Transverse colon (tissue), 4 donors: ENCODE data around the gene MEGF9. TPM values are rescaled to one million over a fixed set of nuclear protein-coding genes. Genes with fewer than 3 reads are reported as not detected.
A peak's percentile ranks its signal among the peaks of the same experiment; 100 is the strongest.

Source experiments
- DNase-seq: peaks from one replicate; pipeline ENCODE4 v3.0.0-alpha.2; 2019
- H3K27ac ChIP-seq, 4 donors: fragments of 200-600 bp; sonication (generic); 2 replicates each; pipeline ENCODE4 v1.5.1; 2016 to 2018; ENCODE audit warnings: inconsistent platforms in 4 of 4
- H3K27me3 ChIP-seq: fragments of 200-600 bp; sonication (generic); 2 replicates; pipeline ENCODE4 v1.5.1; 2017; ENCODE audit warnings: inconsistent platforms
- H3K36me3 ChIP-seq, 4 donors: fragments of 200-600 bp; sonication (generic); 2 replicates each; pipeline ENCODE4 v1.5.1; 2017 to 2019; ENCODE audit warnings: inconsistent platforms in 4 of 4
- H3K4me1 ChIP-seq, 4 donors: fragments of 200-600 bp; sonication (generic); 2 replicates each; pipeline ENCODE4 v1.5.1; 2017 to 2020; ENCODE audit warnings: inconsistent platforms in 4 of 4
- H3K4me3 ChIP-seq, 4 donors: fragments of 200-600 bp; sonication (generic); 1 replicate in 1 of 4; 2 replicates in 3 of 4; pipeline versions ENCODE4 v1.5.1 to v1.6.1; 2017 to 2019; ENCODE audit warnings: inconsistent platforms in 4 of 4
- H3K9me3 ChIP-seq, 2 donors: fragments of 200-600 bp; sonication (generic); 2 replicates each; pipeline ENCODE4 v1.5.1; 2017 to 2019; ENCODE audit warnings: inconsistent platforms in 2 of 2
- EP300 ChIP-seq: sonication (generic); formaldehyde crosslinking; IDR thresholded peaks from one replicate; pipeline ENCODE4 v1.6.1; 2017; ENCODE audit warnings: antibody characterized with exemption, low read depth
- POLR2A ChIP-seq: fragments of 450-650 bp; IDR thresholded peaks from one replicate; pipeline ENCODE4 v1.6.1; 2016; ENCODE audit warnings: antibody characterized with exemption, mild to moderate bottlenecking, moderate library complexity
- POLR2AphosphoS5 ChIP-seq, 3 donors: sonication (generic); formaldehyde crosslinking; IDR thresholded peaks; one replicate each; pipeline ENCODE4 v1.6.1; 2016; ENCODE audit warnings: antibody characterized with exemption in 3 of 3
- WGBS, 2 donors: methylation state at CpG; one replicate each; pipeline ENCODE4 v1.1.5; 2018; ENCODE audit warnings: low coverage in 1 of 2; 5-methylcytosine and 5-hydroxymethylcytosine counted together
- in situ Hi-C, 4 donors: fragments of 200-750 bp; cut with MboI; loops; one replicate each; pipeline versions ENCODE4 v1.15.0 to v1.15.1; 2017; ENCODE audit warnings: low sequenced_read_pairs in 3 of 4, low pct_ligation_motif_present in 1 of 4, low pct_unique_long_range_greater_than_20kb in 1 of 4
- intact Hi-C: fragments of 100-400 bp; cut with DNase I; formaldehyde crosslinking; loops from one replicate; pipeline ENCODE4 v1.15.1; 2023; ENCODE audit warnings: low total_unique reads
- total RNA-seq, 4 donors: library from RNA; depleted of rRNA; stranded (reverse); fragments of >200 nt; gene quantifications; one replicate each; pipeline ENCODE4 v1.1.0, GENCODE V29; 2016
- TF ChIP-seq, protein P1 (sequence below), 5 experiments: fragments of 200-600 bp in 3 of 5; fragments of 450-650 bp in 2 of 5; sonication (generic) in 3 of 5; IDR thresholded peaks; 1 replicate in 2 of 5; 2 replicates in 3 of 5; pipeline ENCODE4 v1.5.1; 2016 to 2017; ENCODE audit warnings: antibody characterized with exemption in 5 of 5, inconsistent platforms in 3 of 5, mild to moderate bottlenecking in 2 of 5, moderate library complexity in 1 of 5

MEGF9 gene
- total RNA-seq, 4 donors from 2014 or later = 6.7 to 17.9 (median 12.7) TPM

- TF ChIP-seq POLR2A = no peak
- no peak for TF ChIP-seq EP300
- TF ChIP-seq, protein P1, sequence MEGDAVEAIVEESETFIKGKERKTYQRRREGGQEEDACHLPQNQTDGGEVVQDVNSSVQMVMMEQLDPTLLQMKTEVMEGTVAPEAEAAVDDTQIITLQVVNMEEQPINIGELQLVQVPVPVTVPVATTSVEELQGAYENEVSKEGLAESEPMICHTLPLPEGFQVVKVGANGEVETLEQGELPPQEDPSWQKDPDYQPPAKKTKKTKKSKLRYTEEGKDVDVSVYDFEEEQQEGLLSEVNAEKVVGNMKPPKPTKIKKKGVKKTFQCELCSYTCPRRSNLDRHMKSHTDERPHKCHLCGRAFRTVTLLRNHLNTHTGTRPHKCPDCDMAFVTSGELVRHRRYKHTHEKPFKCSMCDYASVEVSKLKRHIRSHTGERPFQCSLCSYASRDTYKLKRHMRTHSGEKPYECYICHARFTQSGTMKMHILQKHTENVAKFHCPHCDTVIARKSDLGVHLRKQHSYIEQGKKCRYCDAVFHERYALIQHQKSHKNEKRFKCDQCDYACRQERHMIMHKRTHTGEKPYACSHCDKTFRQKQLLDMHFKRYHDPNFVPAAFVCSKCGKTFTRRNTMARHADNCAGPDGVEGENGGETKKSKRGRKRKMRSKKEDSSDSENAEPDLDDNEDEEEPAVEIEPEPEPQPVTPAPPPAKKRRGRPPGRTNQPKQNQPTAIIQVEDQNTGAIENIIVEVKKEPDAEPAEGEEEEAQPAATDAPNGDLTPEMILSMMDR (IDR thresholded peaks at IDR 0.05) = no peak
- no peak for TF ChIP-seq POLR2AphosphoS5 (IDR thresholded peaks at IDR 0.05)
- Histone ChIP-seq H3K9me3 (no peaks in the 10 kb centered on the region), H3K27ac (no peak overlapping the region), H3K4me1 (peaks cover 0 to 3% (median under 1%) of the 10 kb centered on the region in 4 donors), H3K4me3 (no peak overlapping the region), H3K27me3 (no peaks in the 10 kb centered on the region), H3K36me3 (no peaks in the 10 kb centered on the region)
- no peak for DNase-seq
- intact Hi-C loops (no loop called here), in situ Hi-C loops (no loop called here)
- 86% methylated on average over 3 of the region's 4 CpGs; no CpG with 5 or more reads in 1 of the 2 donors for WGBS, 2 donors
Observed at GRCh38 chr9:120720404-120720803, 6.1 kb upstream of the MEGF9 start.

- H3K27me3 ChIP-seq = no peaks in the 10 kb centered on the region
- no peaks in the 10 kb centered on the region for H3K9me3 ChIP-seq
- H3K36me3 ChIP-seq = no peaks in the 10 kb centered on the region
- no peak overlapping the region for H3K4me3 ChIP-seq
- H3K4me1 ChIP-seq = peaks cover 5 to 14% (median 7%) of the 10 kb centered on the region in 4 donors
- in situ Hi-C loops (no loop called here), intact Hi-C loops (no loop called here)
- no peak for DNase-seq
- no peak overlapping the region for H3K27ac ChIP-seq
- no peak for TF ChIP-seq EP300
- no peak for TF ChIP-seq POLR2AphosphoS5 (IDR thresholded peaks at IDR 0.05)
- 63% methylated on average over 3 of the region's 3 CpGs; no CpG with 5 or more reads in 1 of the 2 donors for WGBS, 2 donors
Observed at GRCh38 chr9:120718316-120718715, 4.0 kb upstream of the MEGF9 start.

DNA sequence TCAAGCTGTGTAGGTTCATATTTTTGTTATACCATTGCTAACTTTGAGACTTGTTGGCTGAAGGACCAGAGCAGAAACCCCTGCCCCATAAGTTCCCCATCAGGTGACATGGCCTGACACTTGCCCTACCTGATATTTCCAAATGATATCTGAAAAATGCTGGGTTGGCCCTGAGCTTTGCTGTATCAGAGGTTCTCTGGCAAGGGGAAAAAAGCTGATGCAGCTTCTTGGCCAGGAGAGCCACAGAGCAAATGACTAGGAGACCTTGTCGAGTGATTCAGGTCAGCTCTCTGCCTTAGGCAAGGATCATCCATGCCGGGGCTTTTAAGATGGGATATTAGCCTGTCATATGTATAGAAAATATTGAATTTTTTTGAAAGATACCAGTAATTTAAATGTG lies 2.9 kb upstream of the MEGF9 start:
- H3K27ac ChIP-seq = no peak overlapping the region
- in situ Hi-C loops = no loop called here
- H3K9me3 ChIP-seq = no peaks in the 10 kb centered on the region
- no peak for DNase-seq
- intact Hi-C loops = no loop called here
- TF ChIP-seq POLR2A (no peak), EP300 (no peak), POLR2AphosphoS5 (IDR thresholded peaks at IDR 0.05) (no peak)
- TF ChIP-seq, protein P1 (IDR thresholded peaks at IDR 0.05) = no peak
- H3K36me3 ChIP-seq = no peaks in the 10 kb centered on the region
- WGBS, 2 donors = 94 to 100% methylated on average over 1 to 2 of the region's 2 CpGs
- H3K27me3 ChIP-seq = no peaks in the 10 kb centered on the region
- H3K4me3 ChIP-seq = no peak overlapping the region
- peaks cover 6 to 25% (median 14%) of the 10 kb centered on the region in 4 donors for H3K4me1 ChIP-seq

GRCh38 chr9:120716483-120716882 lies 2.2 kb upstream of the MEGF9 start:
- Histone ChIP-seq H3K27ac (no peak overlapping the region), H3K4me1 (peaks cover 6 to 32% (median 20%) of the 10 kb centered on the region in 4 donors), H3K27me3 (no peaks in the 10 kb centered on the region), H3K4me3 (no peak overlapping the region), H3K36me3 (no peaks in the 10 kb centered on the region), H3K9me3 (no peaks in the 10 kb centered on the region)
- whole genome bisulfite sequencing, 2 donors = 80% methylated on average over 3 to 5 of the region's 5 CpGs
- no peak for DNase-seq
- TF ChIP-seq EP300 (no peak), POLR2AphosphoS5 (IDR thresholded peaks at IDR 0.05) (no peak), POLR2A (no peak)
- TF ChIP-seq, protein P1 (IDR thresholded peaks at IDR 0.05) = no peak
- in situ Hi-C loops (no loop called here), intact Hi-C loops (no loop called here)

GRCh38 chr9:120715389-120715924 lies 1.2 kb upstream of the MEGF9 start:
- Histone ChIP-seq H3K4me3 (peak overlapping the region in 1 of 4 donors; percentile 67), H3K27me3 (no peaks in the 10 kb centered on the region), H3K4me1 (peaks cover 15 to 42% (median 27%) of the 10 kb centered on the region in 4 donors), H3K9me3 (no peaks in the 10 kb centered on the region), H3K36me3 (no peaks in the 10 kb centered on the region), H3K27ac (peak overlapping the region; percentile 82 to 89 (median 86))
- WGBS, 2 donors = 20 to 53% methylated on average over 1 to 14 of the region's 14 CpGs
- intact Hi-C loops = no loop called here
- in situ Hi-C loops = no loop called here
- TF ChIP-seq POLR2AphosphoS5 (IDR thresholded peaks at IDR 0.05) (no peak), POLR2A (no peak), EP300 (no peak)
- TF ChIP-seq, protein P1 (IDR thresholded peaks at IDR 0.05) = no peak
- peak; percentile 23 for DNase-seq
